Transverse colon (tissue), 4 donors: ENCODE measurements around the gene PDCD10. TPM values are rescaled to one million over a fixed set of nuclear protein-coding genes. Genes with fewer than 3 reads are reported as not detected.

Experiments used
- DNase-seq: peaks from one replicate; pipeline ENCODE4 v3.0.0-alpha.2; 2019
- H3K27ac ChIP-seq, 4 donors: fragments of 200-600 bp; sonication (generic); 2 replicates each; pipeline ENCODE4 v1.5.1; 2016 to 2018; ENCODE audit warnings: inconsistent platforms in 4 of 4
- H3K27me3 ChIP-seq: fragments of 200-600 bp; sonication (generic); 2 replicates; pipeline ENCODE4 v1.5.1; 2017; ENCODE audit warnings: inconsistent platforms
- H3K36me3 ChIP-seq, 4 donors: fragments of 200-600 bp; sonication (generic); 2 replicates each; pipeline ENCODE4 v1.5.1; 2017 to 2019; ENCODE audit warnings: inconsistent platforms in 4 of 4
- H3K4me1 ChIP-seq, 4 donors: fragments of 200-600 bp; sonication (generic); 2 replicates each; pipeline ENCODE4 v1.5.1; 2017 to 2020; ENCODE audit warnings: inconsistent platforms in 4 of 4
- H3K4me3 ChIP-seq, 4 donors: fragments of 200-600 bp; sonication (generic); 1 replicate in 1 of 4; 2 replicates in 3 of 4; pipeline versions ENCODE4 v1.5.1 to v1.6.1; 2017 to 2019; ENCODE audit warnings: inconsistent platforms in 4 of 4
- H3K9me3 ChIP-seq, 2 donors: fragments of 200-600 bp; sonication (generic); 2 replicates each; pipeline ENCODE4 v1.5.1; 2017 to 2019; ENCODE audit warnings: inconsistent platforms in 2 of 2
- CTCF ChIP-seq, 5 experiments: fragments of 200-600 bp in 3 of 5; fragments of 450-650 bp in 2 of 5; sonication (generic) in 3 of 5; IDR thresholded peaks; 1 replicate in 2 of 5; 2 replicates in 3 of 5; pipeline ENCODE4 v1.5.1; 2016 to 2017; ENCODE audit warnings: antibody characterized with exemption in 5 of 5, inconsistent platforms in 3 of 5, mild to moderate bottlenecking in 2 of 5, moderate library complexity in 1 of 5
- EP300 ChIP-seq: sonication (generic); formaldehyde crosslinking; IDR thresholded peaks from one replicate; pipeline ENCODE4 v1.6.1; 2017; ENCODE audit warnings: antibody characterized with exemption, low read depth
- POLR2A ChIP-seq: fragments of 450-650 bp; IDR thresholded peaks from one replicate; pipeline ENCODE4 v1.6.1; 2016; ENCODE audit warnings: antibody characterized with exemption, mild to moderate bottlenecking, moderate library complexity
- POLR2AphosphoS5 ChIP-seq, 3 donors: sonication (generic); formaldehyde crosslinking; IDR thresholded peaks; one replicate each; pipeline ENCODE4 v1.6.1; 2016; ENCODE audit warnings: antibody characterized with exemption in 3 of 3
- WGBS, 2 donors: methylation state at CpG; one replicate each; pipeline ENCODE4 v1.1.5; 2018; ENCODE audit warnings: low coverage in 1 of 2; 5-methylcytosine and 5-hydroxymethylcytosine counted together
- in situ Hi-C, 4 donors: fragments of 200-750 bp; cut with MboI; loops; one replicate each; pipeline versions ENCODE4 v1.15.0 to v1.15.1; 2017; ENCODE audit warnings: low sequenced_read_pairs in 3 of 4, low pct_ligation_motif_present in 1 of 4, low pct_unique_long_range_greater_than_20kb in 1 of 4
- intact Hi-C: fragments of 100-400 bp; cut with DNase I; formaldehyde crosslinking; loops from one replicate; pipeline ENCODE4 v1.15.1; 2023; ENCODE audit warnings: low total_unique reads
- total RNA-seq, 4 donors: library from RNA; depleted of rRNA; stranded (reverse); fragments of >200 nt; gene quantifications; one replicate each; pipeline ENCODE4 v1.1.0, GENCODE V29; 2016

PDCD10 gene
- total RNA-seq, 4 donors from 2014 or later = 32.0 to 99.6 (median 89.0) TPM

GRCh38 chr3:167743799-167744198 lies 9.1 kb upstream of the PDCD10 start:
- no peak for DNase-seq
- Histone ChIP-seq H3K27me3 (no peaks in the 10 kb centered on the region), H3K27ac (no peak overlapping the region), H3K4me3 (no peak overlapping the region), H3K4me1 (peaks cover 0 to 5% (median 0%) of the 10 kb centered on the region in 4 donors), H3K9me3 (no peaks in the 10 kb centered on the region), H3K36me3 (no peaks in the 10 kb centered on the region)
- intact Hi-C loops (no loop called here), in situ Hi-C loops (no loop called here)
- TF ChIP-seq POLR2A (no peak), POLR2AphosphoS5 (IDR thresholded peaks at IDR 0.05) (no peak), EP300 (no peak), CTCF (IDR thresholded peaks at IDR 0.05) (no peak)
- WGBS, 2 donors = 76 to 83% methylated on average over 2 of the region's 2 CpGs

GRCh38 chr3:167742338-167742737 lies 7.6 kb upstream of the PDCD10 start:
- in situ Hi-C loops (no loop called here), intact Hi-C loops (no loop called here)
- no peaks in the 10 kb centered on the region for H3K9me3 ChIP-seq
- H3K4me1 ChIP-seq = no peaks in the 10 kb centered on the region
- no peak overlapping the region for H3K4me3 ChIP-seq
- no peaks in the 10 kb centered on the region for H3K36me3 ChIP-seq
- no peak overlapping the region for H3K27ac ChIP-seq
- no peak for DNase-seq
- no peaks in the 10 kb centered on the region for H3K27me3 ChIP-seq
- 85 to 97% methylated on average over 2 of the region's 2 CpGs for WGBS, 2 donors
- TF ChIP-seq POLR2A (no peak), EP300 (no peak)

- peaks cover 0 to 10% (median 6%) of the 10 kb centered on the region in 4 donors for H3K4me1 ChIP-seq
- WGBS, 2 donors = 50 to 74% methylated on average over 2 of the region's 2 CpGs
- no peak overlapping the region for H3K27ac ChIP-seq
- in situ Hi-C loops = no loop called here
- peak in 3 of 5 experiments; percentile 6 to 20 (median 17) for TF ChIP-seq CTCF (IDR thresholded peaks at IDR 0.05)
- TF ChIP-seq POLR2A = no peak
- H3K27me3 ChIP-seq = no peaks in the 10 kb centered on the region
- no peak for DNase-seq
- intact Hi-C loops = no loop called here
- no peak overlapping the region for H3K4me3 ChIP-seq
- no peaks in the 10 kb centered on the region for H3K9me3 ChIP-seq
- no peaks in the 10 kb centered on the region for H3K36me3 ChIP-seq
Observed at GRCh38 chr3:167740961-167741587, 6.4 kb upstream of the PDCD10 start.

- no peak for TF ChIP-seq POLR2AphosphoS5 (IDR thresholded peaks at IDR 0.05)
- TF ChIP-seq EP300 = no peak
- no peak for TF ChIP-seq POLR2A
- TF ChIP-seq CTCF (IDR thresholded peaks at IDR 0.05) = no peak
- H3K4me3 ChIP-seq = no peak overlapping the region
- intact Hi-C loops (no loop called here), in situ Hi-C loops (no loop called here)
- H3K9me3 ChIP-seq = no peaks in the 10 kb centered on the region
- no peaks in the 10 kb centered on the region for H3K36me3 ChIP-seq
- H3K4me1 ChIP-seq = peaks cover 0 to 14% (median 7%) of the 10 kb centered on the region in 4 donors
- no peak for DNase-seq
- WGBS, 2 donors = 93 to 95% methylated on average over 3 to 4 of the region's 4 CpGs
- H3K27me3 ChIP-seq = no peaks in the 10 kb centered on the region
- no peak overlapping the region for H3K27ac ChIP-seq
Observed at GRCh38 chr3:167739190-167739810, 4.6 kb upstream of the PDCD10 start.

DNA sequence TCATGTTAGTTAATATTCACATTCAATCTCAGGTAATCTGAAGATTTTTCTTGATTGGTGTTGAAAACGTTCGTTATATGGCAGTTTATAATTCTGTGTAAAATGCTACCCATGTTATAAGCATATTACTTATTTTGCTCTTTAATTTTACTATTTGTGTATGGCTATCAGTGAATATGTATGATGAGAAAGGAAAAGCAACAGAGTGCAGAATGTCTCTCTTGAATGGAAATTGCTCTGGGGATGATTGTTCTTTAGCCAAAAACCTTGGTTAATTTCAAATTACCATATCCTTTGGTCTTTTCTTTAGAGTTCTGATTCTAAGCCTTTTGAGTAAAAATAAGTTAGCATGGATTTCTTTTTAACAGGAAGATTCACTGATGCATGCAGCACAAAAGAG lies 3.3 kb upstream of the PDCD10 start:
- DNase-seq = no peak
- peaks cover 3 to 23% (median 14%) of the 10 kb centered on the region in 4 donors for H3K4me1 ChIP-seq
- no peaks in the 10 kb centered on the region for H3K36me3 ChIP-seq
- in situ Hi-C loops = no loop called here
- 83 to 88% methylated on average over 2 of the region's 2 CpGs for WGBS, 2 donors
- no peak for TF ChIP-seq POLR2AphosphoS5 (IDR thresholded peaks at IDR 0.05)
- TF ChIP-seq POLR2A = no peak
- no peak for TF ChIP-seq EP300
- TF ChIP-seq CTCF (IDR thresholded peaks at IDR 0.05) = no peak
- H3K27ac ChIP-seq = no peak overlapping the region
- intact Hi-C loops = no loop called here
- H3K9me3 ChIP-seq = no peaks in the 10 kb centered on the region
- no peaks in the 10 kb centered on the region for H3K27me3 ChIP-seq
- H3K4me3 ChIP-seq = no peak overlapping the region
